KMS-11 (cell line): ENCODE results near the gene PCNX4.

Experiments
- H2AFZ ChIP-seq: fragments of 200-600 bp; sonication (generic); 2 replicates; pipeline ENCODE4 v1.6.1; 2016; ENCODE audit warnings: antibody characterized with exemption, mixed run types, low read depth
- H3K27ac ChIP-seq: fragments of 200-600 bp; sonication (generic); 2 replicates; pipeline ENCODE4 v1.6.1; 2016; ENCODE audit warnings: mild to moderate bottlenecking, mixed run types
- H3K27me3 ChIP-seq: fragments of 200-600 bp; sonication (generic); 2 replicates; pipeline ENCODE4 v1.6.1; 2017; ENCODE audit warnings: mild to moderate bottlenecking, low read depth, mixed run types, moderate library complexity; ENCODE audit not compliant: insufficient read depth
- H3K36me3 ChIP-seq: fragments of 200-600 bp; sonication (generic); 2 replicates; pipeline ENCODE4 v1.6.1; 2017; ENCODE audit warnings: mild to moderate bottlenecking, mixed run types; ENCODE audit not compliant: insufficient read depth
- H3K4me1 ChIP-seq: fragments of 200-600 bp; sonication (generic); 2 replicates; pipeline ENCODE4 v1.6.1; 2016; ENCODE audit warnings: mild to moderate bottlenecking, low read depth, mixed run types; ENCODE audit not compliant: poor library complexity, severe bottlenecking
- H3K4me2 ChIP-seq: fragments of 200-600 bp; sonication (generic); 2 replicates; pipeline ENCODE4 v1.7.0; 2016; ENCODE audit warnings: mild to moderate bottlenecking, mixed run types
- H3K4me3 ChIP-seq: fragments of 200-600 bp; sonication (generic); IDR thresholded peaks from 2 replicates; pipeline ENCODE4 v1.6.1; 2017; ENCODE audit warnings: low read depth, low read length, mixed read lengths; ENCODE audit not compliant: insufficient read depth
- H3K79me2 ChIP-seq: fragments of 200-600 bp; sonication (generic); 2 replicates; pipeline ENCODE4 v1.6.1; 2016; ENCODE audit warnings: low read depth, mixed run types; ENCODE audit not compliant: insufficient read depth
- H3K9ac ChIP-seq: fragments of 200-600 bp; sonication (generic); 2 replicates; pipeline ENCODE4 v1.6.1; 2016; ENCODE audit warnings: mild to moderate bottlenecking, mixed run types
- H4K20me1 ChIP-seq: fragments of 200-600 bp; sonication (generic); 2 replicates; pipeline ENCODE4 v1.6.1; 2016; ENCODE audit warnings: mild to moderate bottlenecking, mixed run types; ENCODE audit not compliant: insufficient read depth
- CTCF ChIP-seq: fragments of 200-600 bp; sonication (generic); conservative IDR thresholded peaks from 2 replicates; pipeline ENCODE4 v1.6.1; 2017; ENCODE audit warnings: low read depth, mild to moderate bottlenecking, antibody characterized with exemption, low read length, moderate library complexity, mixed read lengths

Gene PCNX4

DNA sequence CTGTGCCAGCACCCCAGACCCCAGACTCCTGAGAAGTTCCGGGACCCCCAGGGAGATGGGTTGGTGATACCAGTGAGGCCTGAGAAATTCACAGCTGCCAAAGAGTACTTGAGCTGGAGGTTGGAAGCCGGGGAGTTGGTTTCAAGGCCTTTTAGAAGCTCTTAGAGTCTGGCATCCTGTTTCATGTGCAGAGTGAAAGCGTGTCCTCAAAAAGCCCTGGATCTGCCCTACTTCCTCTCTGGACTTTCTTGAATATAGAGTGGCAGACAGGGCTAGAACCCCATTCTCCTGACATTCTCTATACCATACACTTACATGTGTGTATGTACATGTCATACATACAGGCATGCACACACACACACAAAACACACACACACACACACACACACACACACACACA lies 126.0 kb downstream of the PCNX4 start:
- no peaks in the 10 kb centered on the region for H4K20me1 ChIP-seq
- no peak overlapping the region for H3K4me3 ChIP-seq
- TF ChIP-seq CTCF: no peak
- H3K27me3 ChIP-seq: no peaks in the 10 kb centered on the region
- no peaks in the 10 kb centered on the region for H3K36me3 ChIP-seq
- H3K9ac ChIP-seq: no peak overlapping the region
- no peaks in the 10 kb centered on the region for H3K4me1 ChIP-seq
- no peak overlapping the region for H3K27ac ChIP-seq
- H2AFZ ChIP-seq: no peak overlapping the region
- H3K79me2 ChIP-seq: no peaks in the 10 kb centered on the region
- no peak overlapping the region for H3K4me2 ChIP-seq
